Astrocyte (in vitro differentiated cells and primary cell): ENCODE results near the gene UQCC2. TPM values are rescaled to one million over a fixed set of nuclear protein-coding genes. Genes with fewer than 3 reads are reported as not detected.

Experiments
- DNase-seq: peaks from one replicate; pipeline ENCODE4 v3.0.0-alpha.2; 2010; ENCODE audit warnings: low read depth
- FAIRE-seq: peaks from 2 replicates; lab custom pipeline; 2011; peaks lifted over from hg19 to GRCh38; lab: Jason Lieb, UNC
- H2AFZ ChIP-seq: 2 replicates; pipeline ENCODE4 v1.6.0; 2012; ENCODE audit warnings: low read depth, low read length, inconsistent platforms
- H3K27ac ChIP-seq: 2 replicates; pipeline ENCODE4 v1.5.1; 2011; ENCODE audit warnings: low read depth, low read length, inconsistent platforms
- H3K27me3 ChIP-seq: 2 replicates; pipeline ENCODE4 v1.6.0; 2011; ENCODE audit warnings: low read length, inconsistent platforms; ENCODE audit not compliant: insufficient read depth
- H3K36me3 ChIP-seq: 2 replicates; pipeline ENCODE4 v1.5.1; 2011; ENCODE audit warnings: low read length, inconsistent platforms; ENCODE audit not compliant: insufficient read depth
- H3K4me1 ChIP-seq: 2 replicates; pipeline ENCODE4 v1.5.1; 2011; ENCODE audit warnings: low read length, inconsistent platforms; ENCODE audit not compliant: insufficient read depth
- H3K4me2 ChIP-seq: 2 replicates; pipeline ENCODE4 v1.6.0; 2012; ENCODE audit warnings: low read length, inconsistent platforms
- H3K4me3 ChIP-seq: 2 replicates; pipeline ENCODE4 v1.5.1; 2011; ENCODE audit warnings: low read depth, mild to moderate bottlenecking, low read length, inconsistent platforms; ENCODE audit not compliant: insufficient read depth
- H3K79me2 ChIP-seq: 2 replicates; pipeline ENCODE4 v1.6.0; 2012; ENCODE audit warnings: mild to moderate bottlenecking, low read length, inconsistent platforms; ENCODE audit not compliant: insufficient read depth
- H3K9ac ChIP-seq: 2 replicates; pipeline ENCODE4 v1.6.0; 2012; ENCODE audit warnings: mild to moderate bottlenecking, low read length, inconsistent platforms
- H3K9me3 ChIP-seq: 2 replicates; pipeline ENCODE4 v1.5.1; 2012; ENCODE audit warnings: low read depth, mild to moderate bottlenecking, low read length, inconsistent platforms; ENCODE audit not compliant: insufficient read depth
- H4K20me1 ChIP-seq: 2 replicates; pipeline ENCODE4 v1.6.0; 2012; ENCODE audit warnings: low read length, inconsistent platforms; ENCODE audit not compliant: insufficient read depth
- H3K27ac Mint-ChIP-seq: one replicate; pipeline ENCODE4 v1.8.0; 2021; ENCODE audit warnings: mild to moderate bottlenecking, mixed read lengths; ENCODE audit not compliant: unreplicated experiment
- H3K27me3 Mint-ChIP-seq: one replicate; pipeline ENCODE4 v1.8.0; 2021; ENCODE audit warnings: low read depth, mixed read lengths; ENCODE audit not compliant: unreplicated experiment
- H3K36me3 Mint-ChIP-seq: one replicate; pipeline ENCODE4 v1.8.0; 2021; ENCODE audit warnings: low read depth, mixed read lengths; ENCODE audit not compliant: unreplicated experiment
- H3K4me1 Mint-ChIP-seq: one replicate; pipeline ENCODE4 v1.8.0; 2021; ENCODE audit warnings: low read depth, mixed read lengths; ENCODE audit not compliant: unreplicated experiment
- H3K4me3 Mint-ChIP-seq: one replicate; pipeline ENCODE4 v1.8.0; 2021; ENCODE audit warnings: mild to moderate bottlenecking, moderate library complexity, mixed read lengths; ENCODE audit not compliant: unreplicated experiment
- H3K9me3 Mint-ChIP-seq: one replicate; pipeline ENCODE4 v1.8.0; 2021; ENCODE audit warnings: mild to moderate bottlenecking, mixed read lengths; ENCODE audit not compliant: unreplicated experiment
- EZH2 ChIP-seq: IDR thresholded peaks from 2 replicates; pipeline ENCODE4 v1.6.1; 2012; ENCODE audit warnings: mild to moderate bottlenecking, low read length, inconsistent platforms; ENCODE audit not compliant: insufficient read depth
- total RNA-seq: library from RNA; stranded (reverse); gene quantifications from 2 replicates; pipeline ENCODE4 v1.2.1, GENCODE V29; 2021
- TF ChIP-seq, protein P1 (sequence below): IDR thresholded peaks from 2 replicates; pipeline ENCODE4 v1.5.1; 2011; ENCODE audit warnings: low read depth, mild to moderate bottlenecking, inconsistent platforms, low read length, moderate library complexity; ENCODE audit not compliant: insufficient read depth

Gene UQCC2
- total RNA-seq, 1 donor from 2014 or later = 70.2 TPM

DNA sequence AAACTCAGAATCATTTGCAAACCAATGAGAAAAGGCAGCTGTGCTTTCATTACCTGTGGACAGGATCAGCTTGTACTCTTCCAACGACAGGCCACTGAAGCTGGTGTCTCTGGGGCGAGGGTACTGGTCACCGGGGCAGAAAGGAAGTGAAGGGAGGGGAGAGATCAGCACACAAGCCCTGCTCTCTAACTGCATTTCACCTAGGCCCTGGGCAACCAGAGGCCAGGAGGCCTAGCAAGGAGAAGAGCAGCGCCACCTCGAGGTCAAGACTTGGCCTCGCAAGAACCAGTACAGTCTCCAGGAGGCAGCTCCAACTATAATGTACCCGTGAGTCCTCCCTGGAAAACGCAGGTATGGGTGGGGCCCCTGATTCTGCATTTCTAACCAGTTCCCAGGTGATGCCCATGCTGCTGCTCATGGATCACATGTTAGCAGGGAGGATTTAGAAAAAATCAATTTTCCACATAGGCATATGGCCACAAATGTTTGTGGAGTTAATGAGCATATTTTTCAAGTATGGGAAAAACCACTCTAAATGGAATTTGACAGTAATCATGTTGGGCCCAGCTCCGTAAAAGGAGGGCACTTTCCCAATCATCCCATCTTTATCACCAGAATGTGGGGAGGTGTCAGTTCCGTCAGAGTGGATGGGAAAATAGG is 11.0 kb downstream of the UQCC2 start:
- no peaks in the 10 kb centered on the region for H3K36me3 ChIP-seq
- H3K79me2 ChIP-seq = no peaks in the 10 kb centered on the region
- no peak overlapping the region for H3K4me3 Mint-ChIP-seq
- no peak overlapping the region for H2AFZ ChIP-seq
- H3K9ac ChIP-seq = no peak overlapping the region
- H3K27me3 Mint-ChIP-seq = no peaks in the 10 kb centered on the region
- no peak overlapping the region for H3K4me2 ChIP-seq
- H3K4me1 Mint-ChIP-seq = peaks cover 20% of the 10 kb centered on the region
- peaks cover 4% of the 10 kb centered on the region for H4K20me1 ChIP-seq
- H3K27ac ChIP-seq = no peak overlapping the region
- no peak overlapping the region for H3K27ac Mint-ChIP-seq
- TF ChIP-seq, protein P1, sequence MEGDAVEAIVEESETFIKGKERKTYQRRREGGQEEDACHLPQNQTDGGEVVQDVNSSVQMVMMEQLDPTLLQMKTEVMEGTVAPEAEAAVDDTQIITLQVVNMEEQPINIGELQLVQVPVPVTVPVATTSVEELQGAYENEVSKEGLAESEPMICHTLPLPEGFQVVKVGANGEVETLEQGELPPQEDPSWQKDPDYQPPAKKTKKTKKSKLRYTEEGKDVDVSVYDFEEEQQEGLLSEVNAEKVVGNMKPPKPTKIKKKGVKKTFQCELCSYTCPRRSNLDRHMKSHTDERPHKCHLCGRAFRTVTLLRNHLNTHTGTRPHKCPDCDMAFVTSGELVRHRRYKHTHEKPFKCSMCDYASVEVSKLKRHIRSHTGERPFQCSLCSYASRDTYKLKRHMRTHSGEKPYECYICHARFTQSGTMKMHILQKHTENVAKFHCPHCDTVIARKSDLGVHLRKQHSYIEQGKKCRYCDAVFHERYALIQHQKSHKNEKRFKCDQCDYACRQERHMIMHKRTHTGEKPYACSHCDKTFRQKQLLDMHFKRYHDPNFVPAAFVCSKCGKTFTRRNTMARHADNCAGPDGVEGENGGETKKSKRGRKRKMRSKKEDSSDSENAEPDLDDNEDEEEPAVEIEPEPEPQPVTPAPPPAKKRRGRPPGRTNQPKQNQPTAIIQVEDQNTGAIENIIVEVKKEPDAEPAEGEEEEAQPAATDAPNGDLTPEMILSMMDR = peak; percentile 65
- TF ChIP-seq EZH2 = no peak
- peaks cover 15% of the 10 kb centered on the region for H3K4me1 ChIP-seq
- H3K36me3 Mint-ChIP-seq = peaks cover 5% of the 10 kb centered on the region
- peak; percentile 36 for DNase-seq
- H3K9me3 Mint-ChIP-seq = no peaks in the 10 kb centered on the region
- no peaks in the 10 kb centered on the region for H3K27me3 ChIP-seq
- no peaks in the 10 kb centered on the region for H3K9me3 ChIP-seq
- H3K4me3 ChIP-seq = no peak overlapping the region
- FAIRE-seq = no peak

DNA sequence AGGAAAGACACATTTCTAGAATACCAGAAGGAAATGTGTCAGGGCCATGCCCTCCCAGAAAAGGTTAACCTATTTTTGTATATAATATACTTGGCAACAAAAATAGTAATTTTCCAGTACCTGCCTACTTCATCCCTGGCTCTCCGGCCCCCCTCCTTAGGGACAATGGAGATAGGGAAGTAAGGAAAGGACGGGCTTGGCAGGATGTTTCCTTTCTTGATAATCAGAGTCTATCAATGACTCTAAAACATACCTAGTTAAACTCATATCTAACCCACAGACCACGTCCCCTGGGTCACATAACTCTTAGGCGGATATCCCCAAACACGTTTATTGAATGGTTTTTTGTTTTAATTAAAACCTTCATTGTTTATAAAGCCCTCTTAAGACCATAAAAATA is 11.8 kb downstream of the UQCC2 start:
- no peak for FAIRE-seq
- Histone ChIP-seq H3K27ac (no peak overlapping the region), H3K36me3 (no peaks in the 10 kb centered on the region), H4K20me1 (peaks cover 4% of the 10 kb centered on the region), H3K27me3 (no peaks in the 10 kb centered on the region), H3K9me3 (no peaks in the 10 kb centered on the region), H3K4me2 (no peak overlapping the region), H3K79me2 (no peaks in the 10 kb centered on the region), H3K9ac (no peak overlapping the region), H2AFZ (no peak overlapping the region), H3K4me3 (no peak overlapping the region), H3K4me1 (peaks cover 23% of the 10 kb centered on the region)
- Mint-ChIP-seq H3K4me3 (no peak overlapping the region), H3K36me3 (peaks cover 5% of the 10 kb centered on the region), H3K27ac (no peak overlapping the region), H3K27me3 (no peaks in the 10 kb centered on the region), H3K9me3 (no peaks in the 10 kb centered on the region), H3K4me1 (peaks cover 15% of the 10 kb centered on the region)
- TF ChIP-seq, protein P1 = no peak
- TF ChIP-seq EZH2 = no peak
- no peak for DNase-seq

DNA sequence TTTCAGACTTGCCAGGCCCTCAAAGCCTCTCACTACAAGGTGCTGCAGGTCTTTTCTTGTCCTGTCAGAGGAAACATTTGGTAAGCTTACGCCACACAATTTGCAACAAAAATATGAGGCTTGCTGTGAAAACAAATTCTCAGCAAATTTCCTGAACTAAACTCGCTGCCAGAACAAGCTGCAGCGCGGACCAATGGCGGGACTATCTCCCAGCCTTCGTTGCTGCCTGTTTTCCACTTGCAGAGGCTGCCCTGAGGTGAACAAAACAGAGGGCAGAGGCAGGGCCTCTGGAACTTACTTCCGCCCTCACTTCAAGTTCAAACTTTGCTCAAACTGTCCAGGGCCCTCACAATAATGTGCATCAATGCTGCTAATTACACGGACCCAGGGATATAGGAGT is 12.4 kb downstream of the UQCC2 start:
- Histone ChIP-seq H3K4me2 (no peak overlapping the region), H3K9me3 (no peaks in the 10 kb centered on the region), H3K9ac (no peak overlapping the region), H3K4me3 (no peak overlapping the region), H4K20me1 (peaks cover 4% of the 10 kb centered on the region), H3K36me3 (no peaks in the 10 kb centered on the region), H3K79me2 (no peaks in the 10 kb centered on the region), H2AFZ (no peak overlapping the region), H3K4me1 (peaks cover 29% of the 10 kb centered on the region), H3K27me3 (no peaks in the 10 kb centered on the region), H3K27ac (no peak overlapping the region)
- DNase-seq (no peak), FAIRE-seq (no peak)
- H3K27me3 Mint-ChIP-seq = no peaks in the 10 kb centered on the region
- H3K27ac Mint-ChIP-seq = no peak overlapping the region
- no peaks in the 10 kb centered on the region for H3K9me3 Mint-ChIP-seq
- H3K4me3 Mint-ChIP-seq = no peak overlapping the region
- TF ChIP-seq, protein P1 = no peak
- no peak for TF ChIP-seq EZH2
- H3K36me3 Mint-ChIP-seq = peaks cover 3% of the 10 kb centered on the region
- peaks cover 18% of the 10 kb centered on the region for H3K4me1 Mint-ChIP-seq
